Ascending aorta (tissue), 2 donors: ENCODE data around the gene ZMYND8. TPM values are rescaled to one million over a fixed set of nuclear protein-coding genes. Genes with fewer than 3 reads are reported as not detected.

Source experiments
- DNase-seq, 2 donors: peaks; one replicate each; pipeline ENCODE4 v3.0.0-alpha.2; 2019; ENCODE audit warnings: low spot score in 2 of 2
- H3K27ac ChIP-seq, 2 donors: fragments of 200-600 bp; sonication (generic); one replicate each; pipeline ENCODE4 v1.5.1; 2016 to 2017; ENCODE audit warnings: mild to moderate bottlenecking in 1 of 2
- H3K27me3 ChIP-seq: fragments of 200-600 bp; sonication (generic); one replicate; pipeline ENCODE4 v1.5.1; 2017
- H3K36me3 ChIP-seq, 2 donors: fragments of 200-600 bp; sonication (generic); one replicate each; pipeline ENCODE4 v1.5.1; 2016
- H3K4me1 ChIP-seq, 2 donors: fragments of 200-600 bp; sonication (generic); one replicate each; pipeline ENCODE4 v1.5.1; 2016 to 2017; ENCODE audit warnings: mild to moderate bottlenecking in 1 of 2
- H3K4me3 ChIP-seq, 2 donors: fragments of 200-600 bp; sonication (generic); one replicate each; pipeline ENCODE4 v1.5.1; 2016 to 2017; ENCODE audit warnings: mild to moderate bottlenecking in 1 of 2
- H3K9me3 ChIP-seq, 2 donors: fragments of 200-600 bp; sonication (generic); one replicate each; pipeline ENCODE4 v1.5.1; 2016
- CTCF ChIP-seq, 3 experiments: fragments of 200-600 bp in 2 of 3; fragments of 450-650 bp in 1 of 3; sonication (generic) in 2 of 3; IDR thresholded peaks; one replicate each; pipeline ENCODE4 v1.5.1; 2016 to 2019; ENCODE audit warnings: antibody characterized with exemption in 3 of 3, mild to moderate bottlenecking in 1 of 3, moderate library complexity in 1 of 3
- intact Hi-C: fragments of 100-400 bp; cut with DNase I; formaldehyde crosslinking; loops from one replicate; pipeline ENCODE4 v1.15.1; 2023
- total RNA-seq: library from RNA; depleted of rRNA; stranded (reverse); fragments of >200 nt; gene quantifications from one replicate; pipeline ENCODE4 v1.1.0, GENCODE V29; 2016

Gene ZMYND8
- total RNA-seq, 1 donor from 2014 or later = 23.2 TPM

DNA sequence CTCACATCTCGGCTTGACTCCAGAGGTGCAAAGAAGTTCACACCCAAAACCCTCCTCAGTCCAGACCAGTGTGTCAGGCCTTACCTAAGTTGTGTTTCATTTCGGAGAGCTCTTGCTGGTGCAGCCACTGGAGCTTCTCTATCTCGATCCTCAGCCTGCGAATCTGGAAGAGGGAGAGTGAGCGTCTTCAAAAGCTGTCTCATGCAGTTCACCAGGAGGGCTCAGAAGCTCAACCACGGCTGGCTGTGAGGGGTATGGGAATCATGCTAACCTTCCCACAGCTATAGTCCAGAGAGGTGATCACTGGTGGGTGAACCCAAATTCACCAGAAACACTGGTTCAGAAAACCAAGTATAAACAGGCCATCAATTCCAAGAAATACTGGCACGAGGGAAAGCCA is 129.4 kb downstream of the ZMYND8 start:
- Histone ChIP-seq H3K4me3 (no peak overlapping the region), H3K9me3 (no peaks in the 10 kb centered on the region), H3K27me3 (no peaks in the 10 kb centered on the region), H3K27ac (no peak overlapping the region), H3K4me1 (peaks cover 8 to 12% of the 10 kb centered on the region in 2 donors), H3K36me3 (peaks cover 42 to 76% of the 10 kb centered on the region in 2 donors)
- no peak for DNase-seq
- intact Hi-C loops = no loop called here
- TF ChIP-seq CTCF (IDR thresholded peaks at IDR 0.05) = no peak

GRCh38 chr20:47225458-47225857 is 131.0 kb downstream of the ZMYND8 start:
- TF ChIP-seq CTCF (IDR thresholded peaks at IDR 0.05) = no peak

DNA sequence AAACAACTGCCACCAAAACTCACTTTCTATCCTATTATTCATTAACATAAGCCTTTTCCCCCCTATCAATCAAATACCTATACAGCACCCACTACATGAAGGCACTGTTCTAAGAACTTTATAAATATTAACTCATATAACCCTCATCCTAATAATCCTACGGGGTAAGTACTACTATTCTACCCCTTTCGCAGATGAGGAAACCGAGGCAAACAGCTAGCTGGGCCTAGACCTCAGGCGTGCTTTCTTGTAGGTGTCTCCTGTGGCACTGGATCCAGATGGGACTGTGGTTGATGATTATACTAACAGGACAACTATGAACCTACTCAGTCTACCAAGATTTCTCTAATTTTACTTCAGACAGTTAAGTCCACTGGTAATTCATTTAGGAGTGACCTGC is 131.6 kb downstream of the ZMYND8 start:
- H3K36me3 ChIP-seq = peaks cover 55 to 90% of the 10 kb centered on the region in 2 donors

More at GRCh38 chr20:47225458-47225857, 131.0 kb downstream of the ZMYND8 start:
- DNase-seq = no peak
- Histone ChIP-seq H3K4me1 (no peaks in the 10 kb centered on the region), H3K36me3 (peaks cover 50 to 87% of the 10 kb centered on the region in 2 donors), H3K27me3 (no peaks in the 10 kb centered on the region), H3K27ac (no peak overlapping the region), H3K4me3 (no peak overlapping the region), H3K9me3 (no peaks in the 10 kb centered on the region)
- intact Hi-C loops = no loop called here

GRCh38 chr20:47224300-47224791 is 132.2 kb downstream of the ZMYND8 start:
- TF ChIP-seq CTCF (IDR thresholded peaks at IDR 0.05) = no peak
- no peak overlapping the region for H3K27ac ChIP-seq
- peaks cover 56 to 91% of the 10 kb centered on the region in 2 donors for H3K36me3 ChIP-seq
- no peak for DNase-seq
- H3K9me3 ChIP-seq = no peaks in the 10 kb centered on the region
- no peak overlapping the region for H3K4me3 ChIP-seq
- H3K27me3 ChIP-seq = no peaks in the 10 kb centered on the region
- intact Hi-C loops = no loop called here
- no peaks in the 10 kb centered on the region for H3K4me1 ChIP-seq

More for the DNA sequence above, 131.6 kb downstream of the ZMYND8 start:
- Histone ChIP-seq H3K27ac (no peak overlapping the region), H3K4me1 (no peaks in the 10 kb centered on the region), H3K9me3 (no peaks in the 10 kb centered on the region), H3K4me3 (no peak overlapping the region), H3K27me3 (no peaks in the 10 kb centered on the region)
- intact Hi-C loops = no loop called here
- TF ChIP-seq CTCF (IDR thresholded peaks at IDR 0.05) = no peak
- no peak for DNase-seq

DNA sequence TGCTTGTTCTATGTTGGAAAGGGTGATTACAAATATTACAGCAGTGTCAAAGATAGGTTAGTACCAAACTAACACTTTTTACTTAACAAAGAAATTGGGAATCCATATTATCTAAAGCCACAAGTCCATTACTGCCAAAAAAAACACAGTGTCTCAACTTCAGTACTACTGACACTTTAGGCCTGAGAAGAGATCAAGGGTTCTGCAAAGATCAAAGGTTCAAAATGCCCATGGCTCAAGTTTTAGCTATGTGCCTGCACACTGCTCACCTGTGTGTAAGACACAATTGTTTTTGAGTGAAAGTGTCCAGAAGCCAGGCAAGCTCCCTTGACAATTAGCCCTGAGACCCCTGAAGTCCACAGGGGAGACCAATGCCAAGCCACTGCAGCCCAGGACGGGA is 132.6 kb downstream of the ZMYND8 start:
- intact Hi-C loops = no loop called here
- DNase-seq = no peak
- Histone ChIP-seq H3K9me3 (no peaks in the 10 kb centered on the region), H3K4me3 (no peak overlapping the region), H3K27me3 (no peaks in the 10 kb centered on the region), H3K36me3 (peaks cover 53 to 91% of the 10 kb centered on the region in 2 donors), H3K4me1 (no peaks in the 10 kb centered on the region), H3K27ac (no peak overlapping the region)
- no peak for TF ChIP-seq CTCF (IDR thresholded peaks at IDR 0.05)
